LoVo (cell line): ENCODE data around the gene MCIDAS.
A peak's percentile ranks its signal among the peaks of the same experiment; 100 is the strongest.

Source experiments
- DNase-seq: peaks from one replicate; pipeline ENCODE4 v3.0.0-alpha.2; 2016; ENCODE audit warnings: low spot score

The MCIDAS gene

GRCh38 chr5:55222092-55222984 is 4.8 kb downstream of the MCIDAS start:
- no peak for DNase-seq

- DNase-seq, result no peak
Measured at GRCh38 chr5:55220433-55221185, 6.5 kb downstream of the MCIDAS start.

GRCh38 chr5:55219770-55220169 is 7.3 kb downstream of the MCIDAS start:
- DNase-seq, result no peak

- peak; percentile 83 for DNase-seq
Measured at GRCh38 chr5:55218967-55219366, 8.1 kb downstream of the MCIDAS start.

GRCh38 chr5:55211184-55211874 is 15.8 kb downstream of the MCIDAS start:
- DNase-seq, result peak; percentile 23

GRCh38 chr5:55205001-55205400 is 22.1 kb downstream of the MCIDAS start:
- DNase-seq, result no peak

- DNase-seq, result no peak
Measured at GRCh38 chr5:55191165-55191564, 36.0 kb downstream of the MCIDAS start.

- DNase-seq, result no peak
Measured at GRCh38 chr5:55188656-55189540, 38.2 kb downstream of the MCIDAS start.

- DNase-seq, result peak; percentile 47
Measured at GRCh38 chr5:55187370-55187769, 39.7 kb downstream of the MCIDAS start.

- DNase-seq, result no peak
Measured at GRCh38 chr5:55180016-55180415, 47.1 kb downstream of the MCIDAS start.

- no peak for DNase-seq
Measured at GRCh38 chr5:55177078-55177477, 50.0 kb downstream of the MCIDAS start.

- DNase-seq, result peak; percentile 82
Measured at GRCh38 chr5:55176176-55176818, 50.8 kb downstream of the MCIDAS start.

- DNase-seq, result no peak
Measured at GRCh38 chr5:55175781-55176175, 51.3 kb downstream of the MCIDAS start.

GRCh38 chr5:55173687-55174230 is 53.4 kb downstream of the MCIDAS start:
- no peak for DNase-seq

- DNase-seq, result peak; percentile 88
Measured at GRCh38 chr5:55172937-55173686, 54.0 kb downstream of the MCIDAS start, which contains the start of gene CDC20B. CDC20B (minus strand) TSS chr5:55173177; CDS start chr5:55173000, 177 bp downstream.

GRCh38 chr5:55172051-55172899 is 54.8 kb downstream of the MCIDAS start:
- peak; percentile 87 for DNase-seq

- DNase-seq, result no peak
Measured at GRCh38 chr5:55171471-55171870, 55.6 kb downstream of the MCIDAS start.
